Parathyroid adenoma (tissue), 2 donors: ENCODE measurements around the gene DOK3.

Experiments used
- H2AFZ ChIP-seq: fragments of 300-600 bp; sonication (generic); one replicate; pipeline ENCODE4 v1.7.0; 2017; ENCODE audit warnings: antibody characterized with exemption, mild to moderate bottlenecking
- H3K27ac ChIP-seq: fragments of 300-600 bp; sonication (generic); one replicate; pipeline ENCODE4 v1.7.0; 2017
- H3K27me3 ChIP-seq: fragments of 300-600 bp; sonication (generic); one replicate; pipeline ENCODE4 v1.7.0; 2017; ENCODE audit warnings: low read length; ENCODE audit not compliant: control insufficient read depth, insufficient read depth
- H3K36me3 ChIP-seq: fragments of 300-600 bp; sonication (generic); one replicate; pipeline ENCODE4 v1.7.0; 2017; ENCODE audit warnings: low read length; ENCODE audit not compliant: control insufficient read depth, insufficient read depth
- H3K4me1 ChIP-seq: fragments of 300-600 bp; sonication (generic); one replicate; pipeline ENCODE4 v1.7.0; 2017; ENCODE audit warnings: control low read depth
- H3K4me2 ChIP-seq: fragments of 300-600 bp; sonication (generic); one replicate; pipeline ENCODE4 v1.7.0; 2017; ENCODE audit warnings: low read length
- H3K4me3 ChIP-seq: fragments of 300-600 bp; sonication (generic); one replicate; pipeline ENCODE4 v1.7.0; 2017; ENCODE audit warnings: low read depth, low read length
- H3K79me2 ChIP-seq: fragments of 300-600 bp; sonication (generic); one replicate; pipeline ENCODE4 v1.7.0; 2017; ENCODE audit warnings: control low read depth
- H3K9ac ChIP-seq: fragments of 300-600 bp; sonication (generic); one replicate; pipeline ENCODE4 v1.7.0; 2017; ENCODE audit warnings: mild to moderate bottlenecking
- H3K9me3 ChIP-seq: fragments of 300-600 bp; sonication (generic); one replicate; pipeline ENCODE4 v1.7.0; 2017; ENCODE audit warnings: low read length; ENCODE audit not compliant: control insufficient read depth
- TF ChIP-seq, protein P1 (sequence below): fragments of 300-600 bp; sonication (generic); IDR thresholded peaks from one replicate; pipeline ENCODE4 v1.7.0; 2017; ENCODE audit warnings: antibody characterized with exemption, mild to moderate bottlenecking
- donor health status: primary hyperparathyroidism.

The DOK3 gene

DNA sequence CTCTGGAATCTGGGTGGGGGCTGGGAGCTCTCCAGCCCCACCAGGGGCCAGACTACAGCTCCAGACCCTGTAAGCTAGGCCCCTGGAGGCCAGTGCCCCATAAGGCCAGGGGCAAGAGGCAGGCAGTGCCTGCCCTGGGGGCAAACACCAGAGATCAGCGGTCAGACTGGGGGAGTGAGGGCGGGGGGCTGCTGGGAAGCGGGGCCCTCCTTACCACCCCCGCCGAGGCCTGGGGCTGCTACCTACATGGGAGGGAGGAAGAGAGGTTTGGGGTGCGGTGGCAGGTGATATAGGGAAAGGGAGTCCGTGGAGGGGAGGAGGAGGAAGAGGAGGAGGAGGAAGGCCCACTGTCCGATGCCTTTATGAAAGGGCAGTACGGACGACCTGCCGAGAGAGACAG is 50.3 kb downstream of the DOK3 start:
- Histone ChIP-seq H3K79me2 (no peaks in the 10 kb centered on the region), H3K36me3 (no peaks in the 10 kb centered on the region), H3K27ac (no peak overlapping the region)

DNA sequence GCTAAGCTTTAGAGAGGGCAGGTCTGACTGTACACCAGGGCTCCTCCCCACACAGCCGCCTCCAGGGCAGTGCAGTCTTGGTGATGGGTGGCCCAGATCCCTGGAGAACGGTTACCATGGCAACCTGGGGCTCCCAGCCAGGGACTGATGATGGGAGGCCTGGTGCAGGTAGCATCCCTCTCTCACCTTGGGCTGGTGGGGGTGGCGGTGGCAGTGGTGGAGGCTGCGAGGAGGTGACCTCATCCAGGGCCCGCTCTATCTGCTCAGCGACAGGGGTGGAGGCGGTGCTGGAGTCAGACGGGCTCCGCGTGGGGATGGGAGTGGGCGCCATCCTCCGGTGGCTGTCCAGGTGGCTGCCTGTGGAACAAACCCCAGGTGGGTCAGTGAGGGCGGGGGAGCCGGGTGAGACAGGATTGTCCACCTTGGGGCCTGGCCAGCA is 50.7 kb downstream of the DOK3 start:
- Histone ChIP-seq H3K27ac (no peak overlapping the region), H3K79me2 (no peaks in the 10 kb centered on the region), H3K4me2 (no peak overlapping the region), H3K9ac (no peak overlapping the region), H2AFZ (no peak overlapping the region), H3K27me3 (peaks cover 2% of the 10 kb centered on the region), H3K4me1 (peaks cover 3% of the 10 kb centered on the region), H3K36me3 (no peaks in the 10 kb centered on the region), H3K9me3 (no peaks in the 10 kb centered on the region), H3K4me3 (no peak overlapping the region)
- TF ChIP-seq, protein P1, sequence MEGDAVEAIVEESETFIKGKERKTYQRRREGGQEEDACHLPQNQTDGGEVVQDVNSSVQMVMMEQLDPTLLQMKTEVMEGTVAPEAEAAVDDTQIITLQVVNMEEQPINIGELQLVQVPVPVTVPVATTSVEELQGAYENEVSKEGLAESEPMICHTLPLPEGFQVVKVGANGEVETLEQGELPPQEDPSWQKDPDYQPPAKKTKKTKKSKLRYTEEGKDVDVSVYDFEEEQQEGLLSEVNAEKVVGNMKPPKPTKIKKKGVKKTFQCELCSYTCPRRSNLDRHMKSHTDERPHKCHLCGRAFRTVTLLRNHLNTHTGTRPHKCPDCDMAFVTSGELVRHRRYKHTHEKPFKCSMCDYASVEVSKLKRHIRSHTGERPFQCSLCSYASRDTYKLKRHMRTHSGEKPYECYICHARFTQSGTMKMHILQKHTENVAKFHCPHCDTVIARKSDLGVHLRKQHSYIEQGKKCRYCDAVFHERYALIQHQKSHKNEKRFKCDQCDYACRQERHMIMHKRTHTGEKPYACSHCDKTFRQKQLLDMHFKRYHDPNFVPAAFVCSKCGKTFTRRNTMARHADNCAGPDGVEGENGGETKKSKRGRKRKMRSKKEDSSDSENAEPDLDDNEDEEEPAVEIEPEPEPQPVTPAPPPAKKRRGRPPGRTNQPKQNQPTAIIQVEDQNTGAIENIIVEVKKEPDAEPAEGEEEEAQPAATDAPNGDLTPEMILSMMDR, result no peak

More for the DNA sequence above, 50.3 kb downstream of the DOK3 start:
- Histone ChIP-seq H3K9ac (no peak overlapping the region), H2AFZ (no peak overlapping the region), H3K4me2 (no peak overlapping the region), H3K4me3 (no peak overlapping the region), H3K9me3 (no peaks in the 10 kb centered on the region), H3K4me1 (no peaks in the 10 kb centered on the region), H3K27me3 (no peaks in the 10 kb centered on the region)
- TF ChIP-seq, protein P1, result no peak

DNA sequence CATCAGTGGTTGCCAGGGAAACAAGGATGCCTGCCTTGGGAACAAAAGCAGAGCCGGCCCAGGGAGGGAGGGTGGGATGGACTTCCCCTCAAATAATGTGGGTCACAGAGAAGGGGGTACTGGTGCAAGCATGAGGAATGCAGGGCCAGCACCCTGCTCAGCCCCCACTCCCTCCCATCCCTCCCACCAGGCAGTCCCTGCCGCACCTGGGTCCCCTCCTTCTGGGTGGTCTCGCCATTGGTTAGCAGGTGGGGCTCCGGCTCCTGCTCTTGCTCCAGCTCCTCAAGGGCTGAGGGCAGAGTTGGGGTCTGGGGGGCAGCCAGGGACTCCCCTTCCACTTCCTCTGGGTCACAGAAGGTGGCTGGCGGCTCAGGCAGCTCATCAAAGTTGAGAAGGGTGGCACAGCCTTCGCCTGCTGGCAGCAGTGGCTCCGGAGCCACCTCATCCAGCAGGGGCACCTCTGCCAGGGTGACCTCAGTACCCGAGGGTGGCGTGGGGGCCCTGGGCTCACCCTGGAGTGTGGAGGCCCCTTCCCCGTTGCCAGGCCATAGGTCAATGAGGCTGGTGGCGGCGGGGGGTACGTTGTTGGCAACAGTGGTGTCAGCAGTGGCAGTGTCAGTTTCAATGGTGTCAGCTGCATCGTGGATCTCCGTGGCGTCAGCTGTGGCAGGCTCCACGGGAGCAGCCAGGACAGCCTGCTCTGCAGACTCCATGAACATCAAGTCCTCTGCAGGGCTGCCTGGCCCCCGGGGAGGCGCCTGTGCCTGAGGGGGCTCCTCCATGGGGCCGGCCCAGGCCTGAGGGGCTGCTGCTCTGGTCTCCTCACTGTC is 51.6 kb downstream of the DOK3 start:
- Histone ChIP-seq H3K79me2 (no peaks in the 10 kb centered on the region), H3K36me3 (no peaks in the 10 kb centered on the region), H3K27ac (peak overlapping the region; percentile 15), H3K4me3 (no peak overlapping the region), H3K9ac (no peak overlapping the region), H3K27me3 (peaks cover 4% of the 10 kb centered on the region), H3K9me3 (no peaks in the 10 kb centered on the region), H3K4me2 (no peak overlapping the region), H2AFZ (no peak overlapping the region), H3K4me1 (peaks cover 8% of the 10 kb centered on the region)
- TF ChIP-seq, protein P1, result no peak

DNA sequence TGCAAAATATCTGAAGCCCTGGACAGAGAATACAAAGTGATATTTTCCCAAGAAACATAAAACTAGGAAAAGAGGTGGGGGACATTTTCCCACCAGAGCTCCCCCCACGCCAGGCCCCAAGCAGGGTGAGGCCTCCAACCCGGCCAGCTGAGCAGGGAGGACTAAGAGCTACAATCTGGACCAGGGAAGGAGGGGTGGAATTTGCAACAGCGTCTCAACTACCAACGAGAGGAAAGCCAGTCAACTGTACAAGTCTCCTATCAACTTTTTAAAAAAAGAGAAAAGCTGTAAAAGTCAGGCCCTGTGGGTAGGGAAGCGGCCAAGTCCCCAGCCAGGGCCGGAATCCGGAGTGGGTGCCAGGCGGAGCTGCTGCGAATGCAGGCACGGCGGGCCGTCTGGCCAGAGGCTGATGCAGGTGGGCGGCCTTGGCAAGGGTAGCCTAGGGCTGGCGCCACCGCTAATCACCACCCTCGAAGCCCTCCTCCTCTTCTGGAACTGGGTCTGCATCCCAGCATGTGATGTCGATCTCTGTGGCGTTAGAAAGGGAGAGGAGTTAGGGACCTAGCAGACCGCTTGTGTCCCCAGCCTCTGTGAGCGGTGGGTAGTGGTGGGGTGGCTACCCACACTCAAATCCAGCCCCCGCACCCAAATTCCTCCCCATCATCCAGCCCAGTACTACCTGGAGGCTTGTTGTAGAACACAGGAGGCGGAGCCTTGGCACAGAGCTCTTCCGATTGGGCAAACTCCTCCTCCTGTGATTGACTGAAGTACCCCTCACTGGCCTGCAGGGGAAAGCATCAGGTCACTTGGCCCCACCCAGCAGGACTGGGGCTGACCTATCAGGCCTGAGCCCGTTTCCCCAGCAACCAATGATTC is 52.4 kb downstream of the DOK3 start:
- no peak overlapping the region for H2AFZ ChIP-seq
- no peaks in the 10 kb centered on the region for H3K9me3 ChIP-seq
- H3K4me2 ChIP-seq, result no peak overlapping the region
- H3K36me3 ChIP-seq, result no peaks in the 10 kb centered on the region
- peaks cover 4% of the 10 kb centered on the region for H3K27me3 ChIP-seq
- no peak overlapping the region for H3K9ac ChIP-seq
- peaks cover 8% of the 10 kb centered on the region for H3K4me1 ChIP-seq
- no peaks in the 10 kb centered on the region for H3K79me2 ChIP-seq
- no peak overlapping the region for H3K4me3 ChIP-seq
- H3K27ac ChIP-seq, result peak overlapping the region; percentile 11
- TF ChIP-seq, protein P1, result peak; percentile 79
